ENCODE data around the gene LIF. TPM values are rescaled to one million over a fixed set of nuclear protein-coding genes. Genes with fewer than 3 reads are reported as not detected.

Gene LIF
- total RNA-seq, 2 experiments from 2014 or later = 160 to 161 TPM

DNA sequence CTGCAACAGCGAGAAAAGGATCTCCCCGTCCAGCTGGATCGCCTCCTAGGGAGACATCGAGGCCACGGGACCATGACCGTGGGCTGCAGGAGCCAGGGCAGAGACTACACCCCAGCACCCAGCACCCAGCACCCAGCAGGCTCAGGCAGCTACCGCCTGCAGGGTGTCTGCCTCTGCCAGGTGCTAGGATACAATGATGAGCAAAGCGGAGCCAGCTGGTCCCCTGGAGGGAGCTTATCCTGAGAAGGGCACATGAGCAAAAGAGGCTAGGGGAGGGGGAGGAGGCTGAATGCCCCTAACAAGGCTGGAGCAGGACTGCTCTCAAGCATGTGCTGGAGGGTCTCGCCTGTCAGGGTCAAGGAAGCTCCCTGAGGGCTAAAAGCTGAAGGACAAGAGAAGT is 47.5 kb upstream of the LIF start:
- Mint-ChIP-seq H3K36me3 (ENCODE audit: low read depth) (no peaks in the 10 kb centered on the region), H3K4me3 (no peak overlapping the region), H3K9me3 (no peaks in the 10 kb centered on the region), H3K27me3 (no peaks in the 10 kb centered on the region), H3K27ac (peak overlapping the region; percentile 3), H3K4me1 (ENCODE audit: low read depth) (peaks cover 49% of the 10 kb centered on the region)
- no peak for DNase-seq
- no peak for ATAC-seq
- intact Hi-C loops (cut with micrococcal nuclease) = no loop called here
- CTCF ChIA-PET = interaction anchor here (19.3 kb wide), 1 partner anchor 96 kb away, joined by 472 read pairs; the partner anchor contains the start of genes RNF215 and SEC14L2
- TF ChIP-seq, protein P1, sequence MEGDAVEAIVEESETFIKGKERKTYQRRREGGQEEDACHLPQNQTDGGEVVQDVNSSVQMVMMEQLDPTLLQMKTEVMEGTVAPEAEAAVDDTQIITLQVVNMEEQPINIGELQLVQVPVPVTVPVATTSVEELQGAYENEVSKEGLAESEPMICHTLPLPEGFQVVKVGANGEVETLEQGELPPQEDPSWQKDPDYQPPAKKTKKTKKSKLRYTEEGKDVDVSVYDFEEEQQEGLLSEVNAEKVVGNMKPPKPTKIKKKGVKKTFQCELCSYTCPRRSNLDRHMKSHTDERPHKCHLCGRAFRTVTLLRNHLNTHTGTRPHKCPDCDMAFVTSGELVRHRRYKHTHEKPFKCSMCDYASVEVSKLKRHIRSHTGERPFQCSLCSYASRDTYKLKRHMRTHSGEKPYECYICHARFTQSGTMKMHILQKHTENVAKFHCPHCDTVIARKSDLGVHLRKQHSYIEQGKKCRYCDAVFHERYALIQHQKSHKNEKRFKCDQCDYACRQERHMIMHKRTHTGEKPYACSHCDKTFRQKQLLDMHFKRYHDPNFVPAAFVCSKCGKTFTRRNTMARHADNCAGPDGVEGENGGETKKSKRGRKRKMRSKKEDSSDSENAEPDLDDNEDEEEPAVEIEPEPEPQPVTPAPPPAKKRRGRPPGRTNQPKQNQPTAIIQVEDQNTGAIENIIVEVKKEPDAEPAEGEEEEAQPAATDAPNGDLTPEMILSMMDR (IDR thresholded peaks at IDR 0.05) = no peak
- POLR2A ChIA-PET = interaction anchor here (0.7 to 0.9 kb wide), 3 partner anchors 9 to 15 kb away, joined by 3 to 5 read pairs (median 3); no protein-coding TSS in a partner anchor

DNA sequence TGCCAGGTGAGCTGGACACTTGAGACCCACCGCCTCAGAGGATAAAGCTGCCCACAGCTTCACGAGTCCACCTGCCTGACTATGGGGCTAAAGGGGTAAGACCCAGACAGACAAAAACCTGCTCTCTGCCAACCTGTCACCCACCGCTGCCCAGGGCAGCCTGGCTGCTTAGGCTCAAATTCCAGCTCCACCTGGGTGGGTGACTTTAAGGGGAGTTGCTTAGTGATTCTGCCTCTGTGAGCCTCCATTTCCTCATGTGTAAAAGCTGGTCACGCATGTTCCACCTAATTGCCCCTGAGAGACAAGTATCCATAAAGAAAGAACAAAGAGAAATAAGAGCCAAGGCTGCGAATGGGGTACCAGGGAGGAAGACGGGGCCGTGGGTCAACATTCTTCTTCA is 46.5 kb upstream of the LIF start:
- Mint-ChIP-seq H3K27ac (peak overlapping the region; percentile 13), H3K4me1 (ENCODE audit: low read depth) (peaks cover 44% of the 10 kb centered on the region), H3K4me3 (no peak overlapping the region), H3K9me3 (no peaks in the 10 kb centered on the region), H3K36me3 (ENCODE audit: low read depth) (no peaks in the 10 kb centered on the region), H3K27me3 (no peaks in the 10 kb centered on the region)
- no peak for ATAC-seq
- TF ChIP-seq, protein P1 (IDR thresholded peaks at IDR 0.05) = no peak
- no peak for DNase-seq
- intact Hi-C loops (cut with micrococcal nuclease) = no loop called here
- CTCF ChIA-PET = interaction anchor here (1.2 to 19.3 kb wide), 3 partner anchors 33 to 97 kb away, joined by 3 to 472 read pairs (median 98); partner anchors contain the start of genes RNF215, SEC14L2 and TBC1D10A
- POLR2A ChIA-PET = interaction anchor here (0.5 to 1.3 kb wide), 3 partner anchors 20 to 56 kb away, joined by 3 to 5 read pairs (median 3); no protein-coding TSS in a partner anchor

DNA sequence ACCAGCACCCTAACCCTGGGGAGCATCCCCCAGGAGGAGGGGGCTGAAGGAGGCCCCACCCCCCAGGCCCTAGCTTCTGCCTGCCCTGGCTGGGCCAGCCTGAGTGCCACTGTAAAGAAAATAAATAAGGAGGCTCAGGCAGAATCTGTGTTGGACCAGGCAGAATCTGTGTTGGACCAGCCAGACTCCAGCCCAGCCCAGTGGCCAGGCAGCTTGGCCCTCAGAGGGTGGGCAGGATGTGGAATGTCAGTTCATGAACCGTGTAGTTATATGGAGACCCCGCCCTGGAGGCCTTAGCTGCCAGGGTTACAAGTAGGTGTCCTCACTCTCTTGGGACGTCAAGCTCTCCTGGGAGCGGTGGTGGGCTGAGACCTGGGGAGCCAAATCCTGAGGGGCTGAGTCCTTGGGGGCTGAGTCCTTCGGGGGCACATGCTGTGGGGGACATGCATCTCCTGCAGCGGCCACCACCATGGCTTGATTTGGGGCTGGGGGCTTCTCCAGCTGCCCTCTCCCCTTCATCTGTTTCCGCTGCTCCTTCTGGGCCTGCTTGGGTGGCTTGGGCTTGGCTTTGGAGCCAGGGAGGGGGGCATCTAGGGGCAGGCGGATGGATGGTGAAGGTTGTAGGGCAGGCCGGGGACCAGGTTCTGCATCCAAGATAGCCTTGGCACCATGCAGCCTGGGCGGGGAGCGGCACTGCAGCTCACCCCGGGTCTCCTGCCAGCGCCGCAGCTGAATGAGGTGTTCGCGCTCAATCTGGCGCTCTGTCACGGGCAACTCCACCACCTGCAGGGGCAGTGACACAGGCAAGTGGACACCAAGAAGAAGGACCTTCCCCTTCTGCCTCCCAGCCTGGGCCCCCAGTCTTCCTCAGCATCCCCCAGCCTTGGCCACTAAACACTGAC is 45.8 kb upstream of the LIF start:
- TF ChIP-seq, protein P1 (IDR thresholded peaks at IDR 0.05) = no peak
- no peak overlapping the region for H3K4me3 Mint-ChIP-seq
- no peak for DNase-seq
- H3K36me3 Mint-ChIP-seq (ENCODE audit: low read depth) = no peaks in the 10 kb centered on the region
- no peak for ATAC-seq
- no peak overlapping the region for H3K27ac Mint-ChIP-seq
- POLR2A ChIA-PET = interaction anchor here (0.5 to 3.1 kb wide), 9 partner anchors 10 to 72 kb away, joined by 3 to 22 read pairs (median 4); partner anchors contain the start of gene TBC1D10A
- intact Hi-C loops (cut with micrococcal nuclease) = no loop called here
- H3K27me3 Mint-ChIP-seq = no peaks in the 10 kb centered on the region
- peaks cover 40% of the 10 kb centered on the region for H3K4me1 Mint-ChIP-seq (ENCODE audit: low read depth)
- CTCF ChIA-PET = interaction anchor here (0.8 to 19.3 kb wide), 5 partner anchors 14 to 97 kb away, joined by 3 to 472 read pairs (median 81); partner anchors contain the start of genes RNF215, SEC14L2 and TBC1D10A
- no peaks in the 10 kb centered on the region for H3K9me3 Mint-ChIP-seq

DNA sequence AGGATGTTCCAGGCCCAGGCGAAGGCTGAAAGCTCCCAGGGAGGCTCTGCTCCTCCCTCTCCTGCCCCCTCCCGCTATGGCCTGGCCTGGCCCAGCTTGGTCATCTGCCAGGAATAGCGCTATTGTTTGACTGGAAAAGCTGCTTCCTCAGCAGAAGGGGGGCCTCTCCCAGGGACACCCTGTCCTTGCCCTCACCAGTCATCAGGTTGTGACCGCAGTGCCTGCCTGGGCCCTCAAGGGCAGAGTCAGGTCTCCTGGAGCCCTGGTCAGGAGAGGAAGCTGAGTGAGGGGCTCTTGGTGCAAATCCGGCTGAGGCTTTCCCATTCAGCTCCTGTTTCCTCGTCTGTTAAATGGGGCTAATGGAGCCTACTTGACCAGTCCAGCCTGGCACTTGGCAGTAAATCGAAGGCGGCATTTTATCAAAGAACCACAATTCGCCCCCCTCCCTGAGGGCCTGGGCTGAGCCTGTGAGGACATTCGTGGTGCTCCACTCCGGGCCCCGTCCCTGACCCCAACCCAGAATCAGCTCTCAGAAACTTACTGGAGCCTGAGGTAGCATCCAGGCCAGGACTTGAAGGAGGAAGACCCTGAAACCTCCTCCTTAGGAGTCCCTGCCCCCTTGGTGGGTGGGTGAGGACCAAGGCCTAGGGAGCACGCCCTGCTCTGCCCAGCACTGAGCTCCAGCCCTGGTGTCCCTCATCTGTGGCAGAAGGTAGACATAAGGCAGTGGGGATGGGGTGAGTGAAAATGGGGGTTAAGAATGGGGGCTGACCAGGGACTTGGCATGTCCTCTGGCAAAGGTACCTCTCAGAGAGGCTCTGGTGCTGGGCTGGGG is 44.7 kb upstream of the LIF start:
- ChIA-PET POLR2A (interaction anchor here (0.6 to 3.1 kb wide), 11 partner anchors 8 to 71 kb away, joined by 3 to 22 read pairs (median 4); partner anchors contain the start of gene TBC1D10A), CTCF (interaction anchor here (0.8 to 19.3 kb wide), 6 partner anchors 15 to 185 kb away, joined by 3 to 472 read pairs (median 90); partner anchors contain the start of genes RNF215, SEC14L2 and TBC1D10A)
- ATAC-seq (no peak), DNase-seq (no peak)
- Mint-ChIP-seq H3K4me3 (no peak overlapping the region), H3K9me3 (no peaks in the 10 kb centered on the region), H3K27ac (peak overlapping the region; percentile 76), H3K36me3 (ENCODE audit: low read depth) (no peaks in the 10 kb centered on the region), H3K27me3 (no peaks in the 10 kb centered on the region), H3K4me1 (ENCODE audit: low read depth) (peaks cover 33% of the 10 kb centered on the region)
- TF ChIP-seq, protein P1 (IDR thresholded peaks at IDR 0.05) = no peak
- intact Hi-C loops (cut with micrococcal nuclease) = no loop called here
